Fibroblast of skin of left biceps (primary cell): ENCODE measurements around the gene KRTAP10-8.
"Not testable (repeated sequence)": the region's sequence is repeated elsewhere in the genome, so short reads cannot be mapped to it uniquely, and the experiment has no call there.

Source experiments
- DNase-seq, 2 experiments: peaks; one replicate each; pipeline ENCODE4 v3.0.0-alpha.2; 2013; ENCODE audit warnings: low read depth in 2 of 2

KRTAP10-8 gene

GRCh38 chr21:44579056-44579832 lies 32.6 kb upstream of the KRTAP10-8 start:
- DNase-seq: no peak

GRCh38 chr21:44579833-44580144 lies 32.1 kb upstream of the KRTAP10-8 start:
- no peak for DNase-seq

- DNase-seq: not testable (repeated sequence)
These were observed 31.6 kb upstream of the KRTAP10-8 start, which contains the start of gene KRTAP10-5 for GRCh38 chr21:44580231-44580821. Gene KRTAP10-5 (minus strand): TSS chr21:44580604. CDS start chr21:44580578, 26 bp downstream.

GRCh38 chr21:44581158-44581557 lies 30.7 kb upstream of the KRTAP10-8 start:
- no peak for DNase-seq

GRCh38 chr21:44582055-44582454 lies 29.8 kb upstream of the KRTAP10-8 start:
- no peak for DNase-seq

- DNase-seq: no peak
These were observed 28.6 kb upstream of the KRTAP10-8 start for GRCh38 chr21:44583089-44583799.

- DNase-seq: no peak
These were observed 28.1 kb upstream of the KRTAP10-8 start for GRCh38 chr21:44583800-44584147.

- no peak for DNase-seq
These were observed 26.0 kb upstream of the KRTAP10-8 start for GRCh38 chr21:44585892-44586291.

GRCh38 chr21:44589094-44589493 lies 22.8 kb upstream of the KRTAP10-8 start:
- DNase-seq: no peak

GRCh38 chr21:44589586-44590305 lies 22.1 kb upstream of the KRTAP10-8 start:
- DNase-seq: no peak

- DNase-seq: no peak
These were observed 21.6 kb upstream of the KRTAP10-8 start for GRCh38 chr21:44590311-44590721.

- DNase-seq: not testable (repeated sequence)
These were observed 20.7 kb upstream of the KRTAP10-8 start for GRCh38 chr21:44590897-44591800.

- DNase-seq: not testable (repeated sequence)
These were observed 20.1 kb upstream of the KRTAP10-8 start for GRCh38 chr21:44591801-44592130.

GRCh38 chr21:44592446-44593311 lies 19.2 kb upstream of the KRTAP10-8 start, which contains the start of gene KRTAP10-6:
Gene KRTAP10-6 (minus strand): TSS chr21:44592505. CDS start chr21:44592484, 21 bp downstream.
- DNase-seq: no peak

- no peak for DNase-seq
These were observed 18.1 kb upstream of the KRTAP10-8 start for GRCh38 chr21:44593598-44594405.

- no peak for DNase-seq
These were observed 17.4 kb upstream of the KRTAP10-8 start for GRCh38 chr21:44594406-44594916.

- no peak for DNase-seq
These were observed 16.4 kb upstream of the KRTAP10-8 start for GRCh38 chr21:44595524-44595923.

- no peak for DNase-seq
These were observed 15.7 kb upstream of the KRTAP10-8 start for GRCh38 chr21:44596068-44596725.

GRCh38 chr21:44598061-44598460 lies 13.8 kb upstream of the KRTAP10-8 start:
- no peak for DNase-seq
